Lower lobe of right lung (tissue), 2 donors: ENCODE results near the gene TBC1D4. TPM values are rescaled to one million over a fixed set of nuclear protein-coding genes. Genes with fewer than 3 reads are reported as not detected.
"Not testable (repeated sequence)": the region's sequence is repeated elsewhere in the genome, so short reads cannot be mapped to it uniquely, and the experiment has no call there.

ENCODE experiments used
- ATAC-seq, 2 donors: fragments of 200-7000 bp; cut with Tn5 transposase; one replicate each; pipeline ENCODE4 v1.9.1; 2020 to 2022; ENCODE audit warnings: mild to moderate bottlenecking in 2 of 2, moderate library complexity in 2 of 2
- DNase-seq: peaks from one replicate; pipeline ENCODE4 v3.0.0-alpha.2; 2020
- H3K27ac ChIP-seq: fragments of 200-600 bp; one replicate; pipeline ENCODE4 v1.8.0; 2022
- H3K27me3 ChIP-seq: fragments of 200-600 bp; one replicate; pipeline ENCODE4 v1.8.0; 2022; ENCODE audit warnings: low read depth
- H3K36me3 ChIP-seq: fragments of 200-600 bp; one replicate; pipeline ENCODE4 v1.8.0; 2022; ENCODE audit warnings: mild to moderate bottlenecking
- H3K4me1 ChIP-seq: fragments of 200-600 bp; one replicate; pipeline ENCODE4 v1.8.0; 2022
- H3K4me3 ChIP-seq: fragments of 200-600 bp; one replicate; pipeline ENCODE4 v1.8.0; 2022; ENCODE audit warnings: mild to moderate bottlenecking
- H3K9me3 ChIP-seq: fragments of 200-600 bp; one replicate; pipeline ENCODE4 v1.8.0; 2022
- intact Hi-C: fragments of 100-400 bp; cut with DNase I; formaldehyde crosslinking; loops from one replicate; pipeline ENCODE4 v1.11.0; 2022
- total RNA-seq: library from RNA; stranded (reverse); fragmentation: NEBNext Ultra II Directional; extraction: Animal tissue kit (Norgen Biotek cat#: 25700); gene quantifications from one replicate; pipeline ENCODE4 v1.2.1, GENCODE V29; 2021
- TF ChIP-seq, protein P1 (sequence below): fragments of 200-600 bp; IDR thresholded peaks from one replicate; pipeline ENCODE4 v1.8.0; 2022; ENCODE audit warnings: antibody characterized with exemption, mild to moderate bottlenecking
- donor health status: DM: no; HTN: yes; CAD: no; lungs with severe emphysema.

TBC1D4 gene
- total RNA-seq, 1 donor from 2014 or later = 30.4 TPM

DNA sequence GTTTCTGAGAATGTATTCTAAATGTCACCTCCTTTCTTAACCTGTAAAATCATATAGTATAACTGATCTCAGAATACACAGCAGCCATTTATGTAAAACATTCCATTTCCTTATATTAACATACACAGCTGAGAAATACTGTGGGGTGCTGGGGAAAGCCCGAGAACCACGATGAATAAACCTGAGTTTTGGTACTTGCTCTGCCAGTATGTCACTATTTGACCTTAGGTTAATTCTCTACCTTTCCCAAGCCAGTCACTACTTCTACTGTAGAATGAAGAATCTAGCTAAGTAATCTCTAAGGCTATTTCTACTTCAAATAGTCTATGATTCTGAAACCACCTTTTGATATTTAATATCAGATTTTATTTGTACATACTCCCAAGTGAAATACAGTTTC, 173.7 kb downstream of the TBC1D4 start:
- no peaks in the 10 kb centered on the region for H3K27me3 ChIP-seq
- H3K36me3 ChIP-seq = peaks cover 24% of the 10 kb centered on the region
- ATAC-seq (no peak), DNase-seq (no peak)
- H3K9me3 ChIP-seq = no peaks in the 10 kb centered on the region
- H3K4me3 ChIP-seq = no peak overlapping the region
- no peak overlapping the region for H3K27ac ChIP-seq
- intact Hi-C loops = no loop called here
- TF ChIP-seq, protein P1, sequence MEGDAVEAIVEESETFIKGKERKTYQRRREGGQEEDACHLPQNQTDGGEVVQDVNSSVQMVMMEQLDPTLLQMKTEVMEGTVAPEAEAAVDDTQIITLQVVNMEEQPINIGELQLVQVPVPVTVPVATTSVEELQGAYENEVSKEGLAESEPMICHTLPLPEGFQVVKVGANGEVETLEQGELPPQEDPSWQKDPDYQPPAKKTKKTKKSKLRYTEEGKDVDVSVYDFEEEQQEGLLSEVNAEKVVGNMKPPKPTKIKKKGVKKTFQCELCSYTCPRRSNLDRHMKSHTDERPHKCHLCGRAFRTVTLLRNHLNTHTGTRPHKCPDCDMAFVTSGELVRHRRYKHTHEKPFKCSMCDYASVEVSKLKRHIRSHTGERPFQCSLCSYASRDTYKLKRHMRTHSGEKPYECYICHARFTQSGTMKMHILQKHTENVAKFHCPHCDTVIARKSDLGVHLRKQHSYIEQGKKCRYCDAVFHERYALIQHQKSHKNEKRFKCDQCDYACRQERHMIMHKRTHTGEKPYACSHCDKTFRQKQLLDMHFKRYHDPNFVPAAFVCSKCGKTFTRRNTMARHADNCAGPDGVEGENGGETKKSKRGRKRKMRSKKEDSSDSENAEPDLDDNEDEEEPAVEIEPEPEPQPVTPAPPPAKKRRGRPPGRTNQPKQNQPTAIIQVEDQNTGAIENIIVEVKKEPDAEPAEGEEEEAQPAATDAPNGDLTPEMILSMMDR = no peak
- no peaks in the 10 kb centered on the region for H3K4me1 ChIP-seq

DNA sequence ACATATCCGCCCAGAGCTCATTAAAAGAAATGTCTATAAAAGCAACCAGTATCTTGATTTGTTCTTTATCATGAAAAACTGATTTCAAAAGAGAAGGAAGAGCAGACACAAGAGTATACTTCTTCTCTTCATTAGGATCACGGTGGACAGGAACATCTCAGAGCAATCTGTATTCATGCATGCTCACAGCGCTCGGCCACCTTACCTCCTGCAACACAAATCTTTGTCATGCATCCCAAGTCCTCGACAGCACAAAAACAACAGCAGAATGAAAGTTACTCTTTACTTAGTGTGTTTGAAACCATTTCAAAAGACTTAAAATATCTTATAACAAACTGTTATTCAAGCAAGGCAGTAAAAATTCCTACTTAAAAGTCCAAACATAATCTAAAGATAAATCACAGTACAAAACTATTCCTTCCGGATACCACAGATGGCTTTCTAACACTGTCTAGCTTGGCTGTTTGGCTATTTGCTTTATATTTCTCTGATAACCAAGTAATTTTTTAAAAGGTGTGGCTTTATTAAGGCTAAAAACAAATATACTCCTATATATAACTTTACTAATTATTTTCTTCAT, 174.5 kb downstream of the TBC1D4 start:
- TF ChIP-seq, protein P1 = no peak
- no peaks in the 10 kb centered on the region for H3K27me3 ChIP-seq
- DNase-seq (no peak), ATAC-seq (no peak)
- no peak overlapping the region for H3K27ac ChIP-seq
- peaks cover 24% of the 10 kb centered on the region for H3K36me3 ChIP-seq
- H3K4me3 ChIP-seq = no peak overlapping the region
- no peaks in the 10 kb centered on the region for H3K9me3 ChIP-seq
- intact Hi-C loops = no loop called here
- no peaks in the 10 kb centered on the region for H3K4me1 ChIP-seq

DNA sequence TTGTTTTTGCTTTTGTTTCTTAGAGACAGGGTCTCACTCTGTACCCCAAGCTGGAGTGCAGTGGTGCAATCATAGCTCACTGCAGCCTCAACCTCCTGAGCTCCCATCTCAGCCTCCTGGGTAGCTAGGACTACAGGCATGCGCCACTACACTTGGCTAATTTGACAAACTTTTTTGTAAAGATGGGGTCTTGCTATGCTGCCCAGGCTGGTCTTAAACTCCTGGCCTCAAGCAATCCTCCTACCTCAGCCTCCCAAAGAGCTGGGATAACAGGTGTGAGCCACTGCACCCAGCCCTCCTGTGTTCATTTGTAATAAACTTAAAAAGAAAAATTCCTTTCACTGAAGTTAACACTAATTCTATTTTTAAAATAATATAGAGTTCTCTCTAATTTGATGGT, 175.0 kb downstream of the TBC1D4 start:
- H3K27me3 ChIP-seq, H3K4me3 ChIP-seq, DNase-seq, H3K9me3 ChIP-seq, H3K4me1 ChIP-seq, H3K27ac ChIP-seq, intact Hi-C loops, ATAC-seq: not testable (repeated sequence)
- H3K36me3 ChIP-seq = peaks cover 24% of the 10 kb centered on the region

DNA sequence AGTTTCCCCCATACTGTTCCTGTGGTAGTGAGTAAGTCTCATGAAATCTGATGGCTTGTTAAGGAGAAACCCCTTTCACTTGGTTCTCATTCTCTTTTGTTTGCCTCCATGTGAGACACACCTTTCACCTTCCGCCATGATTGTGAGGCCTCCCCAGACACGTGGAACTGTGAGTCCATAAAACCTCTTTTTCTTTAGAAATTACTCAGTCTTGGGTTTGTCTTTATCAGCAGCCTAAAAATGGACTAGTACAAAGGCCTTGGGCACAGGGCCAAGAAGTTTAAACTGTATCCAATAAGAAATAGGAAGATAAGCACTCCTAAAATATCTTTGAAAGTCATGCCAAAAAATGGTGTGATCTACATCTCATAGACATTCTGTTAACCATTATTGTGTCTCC, 176.9 kb downstream of the TBC1D4 start:
- TF ChIP-seq, protein P1 = no peak

DNA sequence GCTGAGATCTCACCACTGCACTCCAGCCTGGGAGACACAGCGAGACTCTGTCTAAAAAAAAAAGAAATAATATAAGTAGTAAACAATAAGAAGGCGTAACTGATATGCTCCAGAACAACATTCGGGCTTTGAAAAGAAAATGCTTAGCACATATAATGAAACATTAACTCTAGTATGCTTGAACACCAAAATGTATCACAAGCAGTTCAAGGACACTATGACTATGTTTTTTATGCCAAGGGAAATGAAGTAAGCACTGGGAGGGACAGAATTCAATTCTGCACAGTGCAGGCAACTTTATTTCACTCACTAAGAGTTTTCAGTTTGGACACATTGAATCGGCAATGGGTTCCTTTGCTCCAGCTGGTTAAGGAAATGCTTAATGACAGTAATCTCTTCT, 178.7 kb downstream of the TBC1D4 start:
- TF ChIP-seq, protein P1 = no peak
- ATAC-seq (no peak), DNase-seq (no peak)
- H3K27ac ChIP-seq = no peak overlapping the region
- H3K4me1 ChIP-seq = no peaks in the 10 kb centered on the region
- H3K4me3 ChIP-seq = no peak overlapping the region
- intact Hi-C loops = no loop called here
- no peaks in the 10 kb centered on the region for H3K27me3 ChIP-seq
- no peaks in the 10 kb centered on the region for H3K9me3 ChIP-seq
- H3K36me3 ChIP-seq = peaks cover 19% of the 10 kb centered on the region

More for the DNA sequence above, 176.9 kb downstream of the TBC1D4 start:
- Histone ChIP-seq H3K9me3 (no peaks in the 10 kb centered on the region), H3K36me3 (peaks cover 14% of the 10 kb centered on the region), H3K27ac (no peak overlapping the region), H3K4me1 (no peaks in the 10 kb centered on the region), H3K4me3 (no peak overlapping the region), H3K27me3 (no peaks in the 10 kb centered on the region)
- intact Hi-C loops = no loop called here
- DNase-seq (no peak), ATAC-seq (no peak)

DNA sequence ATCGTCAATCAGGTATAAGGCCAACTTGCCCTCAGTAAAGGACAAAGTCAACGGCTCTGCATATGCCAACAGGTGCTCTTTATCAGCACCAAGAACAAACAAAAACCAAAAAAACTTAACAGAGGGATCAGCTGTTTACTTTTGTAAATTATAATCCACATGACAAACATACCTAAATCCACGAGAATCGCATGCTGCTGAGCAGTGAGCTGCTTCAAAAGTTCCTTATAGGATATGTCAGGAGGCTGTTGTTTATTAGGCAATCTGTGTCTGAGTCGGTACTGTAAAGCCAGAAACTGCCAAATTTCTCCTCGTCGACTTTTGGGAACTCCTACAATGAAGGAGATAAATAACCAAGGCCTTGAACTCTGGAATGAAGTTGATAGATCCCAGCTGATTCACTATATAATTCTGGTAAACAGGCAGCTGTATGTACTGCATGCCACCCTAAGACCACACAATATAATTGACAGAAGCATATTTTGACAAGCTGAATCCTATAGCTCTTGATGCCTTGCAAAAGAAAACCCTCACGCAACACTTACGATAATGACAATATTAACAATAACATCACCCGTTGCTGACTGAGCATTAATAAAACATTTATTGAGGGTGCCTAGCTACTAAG, 179.8 kb downstream of the TBC1D4 start:
- no peaks in the 10 kb centered on the region for H3K9me3 ChIP-seq
- no peak overlapping the region for H3K27ac ChIP-seq
- peaks cover 19% of the 10 kb centered on the region for H3K36me3 ChIP-seq
- ATAC-seq (no peak), DNase-seq (no peak)
- H3K4me1 ChIP-seq = no peaks in the 10 kb centered on the region
- TF ChIP-seq, protein P1 = no peak
- intact Hi-C loops = no loop called here
- H3K27me3 ChIP-seq = no peaks in the 10 kb centered on the region
- H3K4me3 ChIP-seq = no peak overlapping the region
